HG03460 (cell line): ENCODE measurements around the gene CCDC179.

Experiments used
- ATAC-seq: cut with Tn5 transposase; IDR thresholded peaks from one replicate; pipeline ENCODE4 v1.9.1; 2021; ENCODE audit not compliant: unreplicated experiment

The CCDC179 gene

DNA sequence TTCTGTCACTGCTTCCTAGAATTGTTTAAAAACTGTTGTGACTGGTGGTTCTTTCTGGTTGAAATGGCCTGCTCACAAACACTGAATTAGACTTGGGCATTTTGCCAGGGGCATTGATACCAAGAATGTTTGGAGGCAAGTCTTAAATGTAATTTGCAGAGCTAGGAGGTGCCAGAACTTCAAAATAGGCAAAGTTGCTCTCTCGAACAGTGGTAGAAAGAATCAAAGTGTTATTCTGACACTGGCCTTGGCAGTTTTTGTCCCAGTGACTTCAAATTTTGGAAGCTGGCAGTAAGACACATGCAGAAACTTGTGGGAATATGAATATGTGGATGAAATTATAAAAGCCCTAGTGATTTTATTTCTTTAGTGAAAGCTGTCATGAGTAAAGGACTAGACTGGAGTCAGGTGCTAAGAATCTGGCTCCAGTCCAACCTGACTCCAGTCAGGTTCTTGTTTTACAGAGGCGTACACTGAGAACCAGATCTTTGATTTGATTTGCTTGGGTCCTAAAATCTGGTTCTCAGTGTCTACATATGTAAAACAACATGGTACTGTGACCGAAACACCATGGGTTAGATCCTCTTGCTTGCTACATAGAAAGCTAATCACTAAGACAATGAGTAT is 51.6 kb downstream of the CCDC179 start:
- peak; percentile 34 for ATAC-seq

DNA sequence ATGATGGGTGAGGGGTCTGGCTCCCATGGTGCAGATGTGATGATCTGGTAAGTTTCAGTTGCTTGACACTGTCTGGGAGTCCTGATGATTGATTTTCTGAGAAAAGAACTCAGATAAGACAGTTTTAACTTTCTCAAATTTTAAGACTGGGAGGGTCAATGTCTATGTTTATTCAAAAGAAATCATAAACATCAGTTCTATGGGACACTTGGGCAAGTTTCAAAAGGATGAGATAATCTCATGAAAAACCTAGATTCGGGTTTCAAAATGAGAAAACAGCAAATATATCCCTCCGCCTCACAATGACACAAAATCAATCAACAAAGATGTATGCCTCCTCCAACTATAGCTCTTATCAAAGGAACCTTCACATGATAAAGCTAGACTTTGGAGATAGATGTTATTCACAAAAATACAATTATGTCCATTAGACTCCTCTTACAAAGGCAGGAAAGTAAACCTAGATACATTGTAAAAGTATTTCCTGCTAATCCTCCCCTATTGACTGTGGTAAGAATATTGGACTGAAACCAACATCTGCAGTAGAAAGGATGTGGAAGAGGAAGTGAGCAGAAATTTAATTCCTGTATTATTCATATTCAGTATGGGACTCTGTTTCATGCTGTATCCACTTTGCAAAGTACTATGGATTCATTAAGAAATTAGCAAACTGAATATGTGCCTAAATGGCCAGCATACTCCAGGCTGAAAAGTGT is 52.3 kb downstream of the CCDC179 start:
- peak; percentile 96 for ATAC-seq

DNA sequence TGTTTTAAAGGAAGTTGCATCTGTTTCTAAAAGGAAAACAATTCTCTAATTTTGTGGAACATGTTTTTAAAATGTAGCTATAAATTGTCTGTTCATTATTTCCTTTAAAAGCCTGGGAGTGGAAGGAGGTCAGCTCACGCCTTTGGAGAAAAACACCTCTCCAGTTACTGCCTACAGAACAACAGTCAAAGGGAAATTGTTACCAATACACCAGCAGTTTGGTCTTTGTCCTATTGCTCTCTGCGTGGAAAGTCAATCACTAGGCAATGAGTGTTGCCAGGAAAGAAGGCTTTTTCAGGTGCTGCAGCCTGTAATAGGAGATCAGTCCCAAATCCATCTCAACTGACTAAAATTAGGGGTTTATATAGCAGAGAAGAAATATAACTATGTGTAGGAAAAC is 52.9 kb downstream of the CCDC179 start:
- ATAC-seq: no peak

DNA sequence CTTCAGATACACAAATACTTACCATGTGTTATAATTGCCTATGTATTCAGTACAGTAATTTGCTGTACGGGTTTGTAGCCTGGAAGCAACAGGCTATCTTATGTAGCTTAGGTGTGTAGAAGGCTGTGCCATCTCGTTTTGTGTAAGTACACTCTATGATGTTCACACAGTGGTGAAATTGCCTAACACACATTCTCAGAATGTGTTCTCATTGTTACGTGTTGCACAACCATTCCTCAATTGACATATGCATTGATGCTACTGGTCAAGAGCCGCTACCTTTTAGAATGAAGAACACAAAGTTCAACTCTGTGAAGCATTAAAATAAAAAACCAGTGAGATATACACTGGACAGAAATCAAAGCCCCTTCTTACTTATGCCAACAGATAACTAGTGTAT is 57.4 kb downstream of the CCDC179 start:
- no peak for ATAC-seq

DNA sequence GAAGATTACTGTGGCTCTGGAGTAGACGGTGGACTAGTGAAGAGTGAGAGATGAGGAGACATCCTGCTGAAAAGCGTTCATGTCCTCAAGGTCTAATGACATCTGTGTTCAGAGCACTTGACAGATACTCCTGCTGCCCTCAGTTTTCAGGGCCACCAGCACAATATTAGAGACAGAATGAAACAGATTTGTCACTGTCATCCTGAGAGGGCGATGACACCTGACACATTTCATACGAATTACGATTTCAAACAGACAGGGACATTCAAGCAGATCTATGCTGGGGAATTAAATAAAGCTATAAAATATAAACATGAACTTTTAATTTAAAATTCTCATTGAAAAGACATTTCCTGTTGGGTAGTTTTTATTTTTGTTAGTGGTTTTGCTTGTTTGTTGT is 59.8 kb downstream of the CCDC179 start:
- ATAC-seq: no peak

DNA sequence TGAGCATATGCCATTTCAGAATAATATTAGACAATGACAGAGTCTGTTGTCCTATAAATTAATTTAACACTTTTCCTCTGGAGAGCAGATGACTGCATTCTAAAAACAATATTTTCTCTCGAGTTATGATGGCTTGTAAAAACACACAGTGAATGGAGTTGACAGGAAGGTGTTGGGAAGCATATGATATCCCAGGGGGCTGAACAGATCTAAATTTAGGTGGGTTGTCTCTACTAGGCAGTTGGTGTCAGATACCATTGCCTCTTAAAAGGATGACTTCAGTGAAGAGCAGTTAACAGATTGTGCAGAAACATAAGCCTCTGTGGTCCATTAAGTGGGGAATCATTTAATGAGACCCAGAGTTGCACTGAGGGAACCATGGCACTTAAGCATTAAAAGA is 61.4 kb downstream of the CCDC179 start:
- ATAC-seq: no peak

DNA sequence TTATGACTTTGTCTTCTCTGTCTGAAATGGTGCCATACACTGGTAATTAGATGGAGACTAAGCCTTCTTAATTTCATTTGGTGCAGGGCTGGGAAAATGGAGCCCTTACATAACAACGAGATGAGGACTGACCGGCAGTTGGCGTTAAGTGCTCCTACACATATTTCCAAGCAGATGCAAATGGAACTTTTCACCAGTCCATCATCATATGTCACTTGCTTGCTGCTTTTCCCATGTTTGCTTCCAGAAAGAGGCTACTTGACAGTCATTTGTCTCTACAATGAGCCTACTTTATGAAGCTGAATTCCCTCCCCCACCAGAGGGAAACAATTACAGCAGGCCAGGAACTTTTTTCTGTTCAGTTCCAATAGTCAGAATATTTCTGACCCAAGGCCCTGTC is 63.2 kb downstream of the CCDC179 start:
- ATAC-seq: no peak
